Caki2 (cell line): Measurements from ENCODE around the gene SELPLG. TPM values are rescaled to one million over a fixed set of nuclear protein-coding genes. Genes with fewer than 3 reads are reported as not detected.
"Not testable (repeated sequence)": the region's sequence is repeated elsewhere in the genome, so short reads cannot be mapped to it uniquely, and the experiment has no call there.

Experiments used
- DNase-seq: peaks from one replicate; pipeline ENCODE4 v3.0.0-alpha.2; 2015; ENCODE audit warnings: low read depth
- in situ Hi-C: cut with HindIII; loops from 2 replicates; pipeline ENCODE4 v1.10.0; 2016; ENCODE audit warnings: low sequenced_read_pairs, low pct_unique_long_range_greater_than_20kb, mixed read lengths
- total RNA-seq: library from RNA; depleted of rRNA; stranded (reverse); fragments of >200 nt; shearing (Covaris generic); gene quantifications from 2 replicates; pipeline ENCODE4 v1.2.3, GENCODE V29; 2014; ENCODE audit warnings: low replicate concordance

Gene SELPLG
- total RNA-seq, 1 experiment from 2014 or later: not detected

GRCh38 chr12:108663324-108664015, 29.8 kb upstream of the SELPLG start:
- in situ Hi-C loops: no loop called here
- no peak for DNase-seq

- in situ Hi-C loops, DNase-seq: not testable (repeated sequence)
Measured at GRCh38 chr12:108658115-108658514, 24.4 kb upstream of the SELPLG start.

GRCh38 chr12:108657130-108657745, 23.5 kb upstream of the SELPLG start:
- in situ Hi-C loops: no loop called here
- no peak for DNase-seq

- in situ Hi-C loops, DNase-seq: not testable (repeated sequence)
Measured at GRCh38 chr12:108656247-108656646, 22.6 kb upstream of the SELPLG start.

GRCh38 chr12:108655812-108656175, 22.1 kb upstream of the SELPLG start:
- in situ Hi-C loops, DNase-seq: not testable (repeated sequence)

GRCh38 chr12:108654622-108655021, 20.9 kb upstream of the SELPLG start:
- in situ Hi-C loops, DNase-seq: not testable (repeated sequence)

GRCh38 chr12:108653922-108654321, 20.2 kb upstream of the SELPLG start:
- in situ Hi-C loops: no loop called here
- DNase-seq: no peak

GRCh38 chr12:108653082-108653516, 19.4 kb upstream of the SELPLG start:
- no peak for DNase-seq
- in situ Hi-C loops: no loop called here

GRCh38 chr12:108650083-108650482, 16.4 kb upstream of the SELPLG start:
- no peak for DNase-seq
- in situ Hi-C loops: no loop called here

- in situ Hi-C loops: no loop called here
Measured at GRCh38 chr12:108649669-108650068, 16.0 kb upstream of the SELPLG start.

GRCh38 chr12:108649126-108649525, 15.4 kb upstream of the SELPLG start:
- in situ Hi-C loops: no loop called here
- DNase-seq: no peak

More at GRCh38 chr12:108649669-108650068, 16.0 kb upstream of the SELPLG start:
- peak; percentile 19 for DNase-seq

GRCh38 chr12:108648371-108648770, 14.7 kb upstream of the SELPLG start:
- in situ Hi-C loops: no loop called here

GRCh38 chr12:108647585-108648287, 14.0 kb upstream of the SELPLG start:
- no peak for DNase-seq
- in situ Hi-C loops: no loop called here

More at GRCh38 chr12:108648371-108648770, 14.7 kb upstream of the SELPLG start:
- DNase-seq: no peak

- in situ Hi-C loops: no loop called here
- no peak for DNase-seq
Measured at GRCh38 chr12:108646600-108647579, 13.2 kb upstream of the SELPLG start.

GRCh38 chr12:108645686-108646599, 12.2 kb upstream of the SELPLG start:
- no peak for DNase-seq
- in situ Hi-C loops: no loop called here

GRCh38 chr12:108644811-108645120, 11.1 kb upstream of the SELPLG start:
- in situ Hi-C loops: no loop called here
- DNase-seq: no peak
